SH-SY5Y (cell line): ENCODE data around the gene HSPE1.

Experiments
- GATA2 ChIP-seq: IDR thresholded peaks from 2 replicates; pipeline ENCODE4 v1.6.1; 2011; ENCODE audit warnings: mild to moderate bottlenecking, low read depth, low read length
- GATA3 ChIP-seq: IDR thresholded peaks from 2 replicates; pipeline ENCODE4 v1.6.1; 2011; ENCODE audit warnings: low read depth, mild to moderate bottlenecking, low read length, moderate library complexity

- TF ChIP-seq GATA2: no peak
- TF ChIP-seq GATA3: no peak
Observed at GRCh38 chr2:197495433-197496134, 4.6 kb upstream of the HSPE1 start.
